HepG2 (cell line): ENCODE measurements around the gene INTS15. TPM values are rescaled to one million over a fixed set of nuclear protein-coding genes. Genes with fewer than 3 reads are reported as not detected.

ENCODE experiments used
- ATAC-seq: fragments of 200-7000 bp; cut with Tn5 transposase; 3 replicates; pipeline ENCODE4 v1.9.1; 2020; ENCODE audit warnings: mild to moderate bottlenecking, moderate library complexity
- BruUV-seq: library from RNA; stranded (reverse); fragments of 400-500 nt; replicated peaks from 2 replicates; lab custom pipeline; 2021; lab: Mats Ljungman, UMichigan
- CTCF ChIA-PET: fragments of 300-600 bp; formaldehyde crosslinking; extraction: SDS; loops from one replicate; lab custom pipeline; 2021; ENCODE audit warnings: low total read pairs, inconsistent platforms, low intra/inter-chr PET ratio; lab: Yijun Ruan, JAX
- POLR2A ChIA-PET: fragments of 350-600 bp; sonication (Branson Sonifier 250); formaldehyde crosslinking; loops from one replicate; lab custom pipeline; 2020; ENCODE audit warnings: antibody characterized with exemption, inconsistent platforms; lab: Yijun Ruan, JAX
- DNase-seq: peaks from one replicate; pipeline ENCODE4 v3.0.0-alpha.2; 2015; ENCODE audit warnings: low spot score
- FAIRE-seq: peaks from 3 replicates; lab custom pipeline; 2011; peaks lifted over from hg19 to GRCh38; lab: Jason Lieb, UNC
- H2AFZ ChIP-seq: one replicate; pipeline ENCODE4 v1.6.1; 2011; ENCODE audit warnings: low read length, inconsistent platforms
- H3K27ac ChIP-seq: fragments of 300-600 bp; 3 replicates; pipeline ENCODE4 v1.8.0; 2011; ENCODE audit warnings: mixed run types, mild to moderate bottlenecking, mixed read lengths, low read length, inconsistent platforms; ENCODE audit not compliant: insufficient read depth; ENCODE audit errors: extremely low read length
- H3K27me3 ChIP-seq, 2 experiments: fragments of 200-600 bp in 1 of 2; 2 replicates in 1 of 2; 3 replicates in 1 of 2; pipeline versions ENCODE4 v1.6.0 to v1.8.0; 2011; ENCODE audit warnings: low read length in 2 of 2, mild to moderate bottlenecking in 2 of 2, moderate library complexity in 2 of 2, inconsistent platforms in 1 of 2; ENCODE audit not compliant: insufficient read depth in 2 of 2, control insufficient read depth in 1 of 2
- H3K36me3 ChIP-seq, 2 experiments: fragments of 200-600 bp in 1 of 2; replicated peaks in 1 of 2; 2 replicates in 1 of 2; 3 replicates in 1 of 2; pipeline versions ENCODE4 v1.5.1 to v1.8.0; 2011; ENCODE audit warnings: low read length in 2 of 2, inconsistent platforms in 1 of 2; ENCODE audit not compliant: insufficient read depth in 2 of 2, control insufficient read depth in 1 of 2
- H3K4me1 ChIP-seq: 2 replicates; pipeline ENCODE4 v1.5.1; 2012; ENCODE audit warnings: low read length, inconsistent platforms; ENCODE audit not compliant: insufficient read depth
- H3K4me2 ChIP-seq: 2 replicates; pipeline ENCODE4 v1.6.0; 2011; ENCODE audit warnings: low read depth, low read length, inconsistent platforms
- H3K4me3 ChIP-seq, 3 experiments: fragments of 200-600 bp in 1 of 3; sonication (generic), shearing (Covaris generic) in 1 of 3; replicated peaks in 1 of 3; 2 replicates each; pipeline ENCODE4 v1.5.1; 2011 to 2016; ENCODE audit warnings: low read length in 3 of 3, inconsistent platforms in 2 of 3, low read depth in 2 of 3, mild to moderate bottlenecking in 2 of 3, control low read depth in 1 of 3, mixed read lengths in 1 of 3; ENCODE audit not compliant: insufficient read depth in 1 of 3
- H3K79me2 ChIP-seq: one replicate; pipeline ENCODE4 v1.6.1; 2011; ENCODE audit warnings: low read length, inconsistent platforms; ENCODE audit not compliant: insufficient read depth
- H3K9ac ChIP-seq: 2 replicates; pipeline ENCODE4 v1.6.0; 2011; ENCODE audit warnings: mild to moderate bottlenecking, low read depth, low read length, inconsistent platforms; ENCODE audit not compliant: insufficient read depth
- H3K9me3 ChIP-seq: 2 replicates; pipeline ENCODE4 v1.5.1; 2012; ENCODE audit warnings: mild to moderate bottlenecking, low read length
- H4K20me1 ChIP-seq: 2 replicates; pipeline ENCODE4 v1.6.0; 2011; ENCODE audit warnings: inconsistent platforms, mild to moderate bottlenecking, low read length, moderate library complexity; ENCODE audit not compliant: insufficient read depth
- ARNTL ChIP-seq: sonication (generic); formaldehyde crosslinking; IDR thresholded peaks from 2 replicates; pipeline ENCODE4 v1.4.0; 2020; ENCODE audit warnings: mild to moderate bottlenecking, missing genetic modification reagents
- CEBPB ChIP-seq: IDR thresholded peaks from 2 replicates; pipeline ENCODE4 v1.6.1; 2011; ENCODE audit warnings: low read depth, low read length, improper control_type of control experiment, borderline replicate concordance
- POGZ ChIP-seq: sonication (generic); formaldehyde crosslinking; IDR thresholded peaks from 2 replicates; pipeline ENCODE4 v1.4.0; 2020; ENCODE audit warnings: mild to moderate bottlenecking, missing genetic modification reagents
- SATB2 ChIP-seq: sonication (generic); formaldehyde crosslinking; IDR thresholded peaks from 2 replicates; pipeline ENCODE4 v1.5.0; 2020; ENCODE audit warnings: missing genetic modification reagents
- SP4 ChIP-seq: sonication (generic); formaldehyde crosslinking; IDR thresholded peaks from 2 replicates; pipeline ENCODE4 v1.8.1; 2023; ENCODE audit warnings: mild to moderate bottlenecking, missing genetic modification reagents
- STAG1 ChIP-seq: sonication (generic); formaldehyde crosslinking; IDR thresholded peaks from 2 replicates; pipeline ENCODE4 v1.4.0; 2020; ENCODE audit warnings: missing genetic modification reagents
- ZNF121 ChIP-seq: sonication (generic); formaldehyde crosslinking; IDR thresholded peaks from 2 replicates; pipeline ENCODE4 v1.5.0; 2020; ENCODE audit warnings: mild to moderate bottlenecking, missing genetic modification reagents
- ZNF350 ChIP-seq: sonication (generic); formaldehyde crosslinking; IDR thresholded peaks from 2 replicates; pipeline ENCODE4 v1.4.0; 2020; ENCODE audit warnings: mild to moderate bottlenecking, low read depth, missing genetic modification reagents, borderline replicate concordance
- ZNF501 ChIP-seq: sonication (generic); formaldehyde crosslinking; IDR thresholded peaks from 2 replicates; pipeline ENCODE4 v1.5.1; 2020; ENCODE audit warnings: mild to moderate bottlenecking, moderate library complexity, missing genetic modification reagents
- ZNF547 ChIP-seq: sonication (generic); formaldehyde crosslinking; IDR thresholded peaks from 2 replicates; pipeline ENCODE4 v1.5.1; 2020; ENCODE audit warnings: mild to moderate bottlenecking, missing genetic modification reagents
- ZNF569 ChIP-seq: sonication (generic); formaldehyde crosslinking; IDR thresholded peaks from 2 replicates; pipeline ENCODE4 v1.5.0; 2020; ENCODE audit warnings: mild to moderate bottlenecking, missing genetic modification reagents, moderate library complexity, borderline replicate concordance
- ZNF598 ChIP-seq: sonication (generic); formaldehyde crosslinking; IDR thresholded peaks from 2 replicates; pipeline ENCODE4 v1.5.1; 2020; ENCODE audit warnings: mild to moderate bottlenecking, missing genetic modification reagents, borderline replicate concordance
- ZNF670 ChIP-seq: sonication (generic); formaldehyde crosslinking; IDR thresholded peaks from 2 replicates; pipeline ENCODE4 v1.8.0; 2022; ENCODE audit warnings: mild to moderate bottlenecking, missing genetic modification reagents, borderline replicate concordance
- ZNF780A ChIP-seq: sonication (generic); formaldehyde crosslinking; IDR thresholded peaks from 2 replicates; pipeline ENCODE4 v1.8.0; 2022; ENCODE audit warnings: mild to moderate bottlenecking, missing genetic modification reagents, moderate library complexity
- ZNF782 ChIP-seq: sonication (generic); formaldehyde crosslinking; IDR thresholded peaks from 2 replicates; pipeline ENCODE4 v1.4.0; 2020; ENCODE audit warnings: missing genetic modification reagents, mild to moderate bottlenecking, borderline replicate concordance
- WGBS: methylation state at CpG from one replicate; pipeline ENCODE4 v1.1.6; 2017; ENCODE audit warnings: low lambda C conversion rate; 5-methylcytosine and 5-hydroxymethylcytosine counted together
- in situ Hi-C: cut with HindIII; loops from 2 replicates; pipeline ENCODE4 v1.10.0; 2017; ENCODE audit warnings: low pct_unique_long_range_greater_than_20kb; ENCODE audit not compliant: extremely low pct_ligation_motif_present
- intact Hi-C: fragments of 100-400 bp; cut with micrococcal nuclease; formaldehyde crosslinking; loops from one replicate; pipeline ENCODE4 v1.10.0; 2022; ENCODE audit not compliant: unreplicated experiment
- polyA plus RNA-seq, 8 experiments: library from polyadenylated mRNA; depleted of rRNA in 3 of 8; stranded (reverse) in 7 of 8; unstranded in 1 of 8; fragments of >200 nt; fragmentation: Illumina TruSeq in 4 of 8; extraction: Trizol in 4 of 8; gene quantifications; 2 replicates each; pipeline versions ENCODE4 v1.2.1 to v1.2.3, GENCODE V29; 2011 to 2016; ENCODE audit warnings: low read depth in 4 of 8, missing spikeins in 1 of 8, mixed read lengths in 1 of 8; ENCODE audit not compliant: insufficient read depth in 1 of 8
- total RNA-seq, 5 experiments: library from RNA; depleted of rRNA; stranded (reverse); fragments of >200 nt; fragmentation: Illumina TruSeq; extraction: Trizol; gene quantifications; 2 replicates each; pipeline ENCODE4 v1.2.3, GENCODE V29; 2016; ENCODE audit warnings: low read depth in 1 of 5
- TF ChIP-seq, protein P1 (sequence below): sonication (generic); formaldehyde crosslinking; IDR thresholded peaks from 2 replicates; pipeline ENCODE4 v1.5.0; 2020; ENCODE audit warnings: missing genetic modification reagents
- TF ChIP-seq, protein P2 (sequence below): sonication (generic); formaldehyde crosslinking; IDR thresholded peaks from 2 replicates; pipeline ENCODE4 v1.4.0; 2020; ENCODE audit warnings: missing genetic modification reagents, mild to moderate bottlenecking, borderline replicate concordance

INTS15 gene
- total and polyA plus RNA-seq, 2 of the 13 experiments (the other 11 are each of a cell fraction or from before 2014, with no cell fraction given) = 16.3 to 25.7 TPM

DNA sequence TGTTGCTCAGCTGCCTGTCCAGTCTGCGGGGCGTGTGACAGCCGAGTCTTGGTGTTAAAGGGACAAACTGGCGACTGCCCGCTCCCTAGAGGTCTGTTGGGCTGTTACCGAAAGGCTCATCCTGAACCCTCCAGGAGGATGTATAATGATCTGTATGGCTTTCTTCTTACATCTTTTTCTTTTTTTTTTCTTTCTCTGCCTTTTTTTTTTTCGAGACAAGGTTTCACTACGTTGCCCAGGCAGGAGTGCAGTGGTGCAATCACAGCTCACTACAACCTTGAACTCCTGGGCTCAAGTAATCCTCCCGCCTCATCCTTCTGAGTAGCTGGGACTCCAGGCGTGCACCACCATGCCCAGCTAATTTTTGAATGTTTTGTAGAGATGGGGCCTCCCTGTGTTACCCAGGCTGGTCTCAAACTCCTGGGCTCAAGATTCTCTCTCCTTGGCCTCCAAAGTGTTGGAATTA is 857 bp downstream of the INTS15 start:
- ATAC-seq = peak; percentile 76
- H3K36me3 ChIP-seq = peaks cover 10 to 34% of the 10 kb centered on the region in 2 experiments; a peak in 4 of 5 replicates
- H4K20me1 ChIP-seq = no peaks in the 10 kb centered on the region
- H3K4me1 ChIP-seq = peaks cover 33% of the 10 kb centered on the region
- POLR2A ChIA-PET = interaction anchor here (0.7 to 5.1 kb wide), 3 partner anchors 14 to 116 kb away, joined by 3 to 105 read pairs (median 5); partner anchors contain the start of genes ZDHHC4 and ZNF12
- FAIRE-seq = no peak
- no peak overlapping the region for H2AFZ ChIP-seq
- peak overlapping the region; percentile 85 for H3K4me2 ChIP-seq
- peak overlapping the region; percentile 75 for H3K27ac ChIP-seq
- CTCF ChIA-PET = interaction anchor here (1.2 to 1.4 kb wide), 2 partner anchors 12 to 74 kb away, joined by 4 read pairs; no protein-coding TSS in a partner anchor
- H3K9ac ChIP-seq = peak overlapping the region; percentile 88
- intact Hi-C loops = loop anchor here (2.0 to 10.0 kb wide), 2 partner anchors 14 to 114 kb away; partner anchors contain the start of genes ZDHHC4 and ZNF12
- no peaks in the 10 kb centered on the region for H3K27me3 ChIP-seq
- TF ChIP-seq, protein P1, sequence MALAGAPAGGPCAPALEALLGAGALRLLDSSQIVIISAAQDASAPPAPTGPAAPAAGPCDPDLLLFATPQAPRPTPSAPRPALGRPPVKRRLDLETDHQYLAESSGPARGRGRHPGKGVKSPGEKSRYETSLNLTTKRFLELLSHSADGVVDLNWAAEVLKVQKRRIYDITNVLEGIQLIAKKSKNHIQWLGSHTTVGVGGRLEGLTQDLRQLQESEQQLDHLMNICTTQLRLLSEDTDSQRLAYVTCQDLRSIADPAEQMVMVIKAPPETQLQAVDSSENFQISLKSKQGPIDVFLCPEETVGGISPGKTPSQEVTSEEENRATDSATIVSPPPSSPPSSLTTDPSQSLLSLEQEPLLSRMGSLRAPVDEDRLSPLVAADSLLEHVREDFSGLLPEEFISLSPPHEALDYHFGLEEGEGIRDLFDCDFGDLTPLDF (CRISPR knock-in tag) = no peak
- 0 out of 2 replicates have a peak, but pooled peaks have one; percentile 62 for TF ChIP-seq ZNF569 (CRISPR knock-in tag)
- TF ChIP-seq SP4 (CRISPR knock-in tag) = no peak
- 0 out of 2 replicates have a peak, but pooled peaks have one; percentile 17 for TF ChIP-seq ZNF782 (CRISPR knock-in tag)
- 0 out of 2 replicates have a peak, but pooled peaks have one; percentile 61 for TF ChIP-seq ZNF350 (CRISPR knock-in tag)
- TF ChIP-seq ARNTL = 0 out of 2 replicates have a peak, but pooled peaks have one; percentile 9
- TF ChIP-seq, protein P2, sequence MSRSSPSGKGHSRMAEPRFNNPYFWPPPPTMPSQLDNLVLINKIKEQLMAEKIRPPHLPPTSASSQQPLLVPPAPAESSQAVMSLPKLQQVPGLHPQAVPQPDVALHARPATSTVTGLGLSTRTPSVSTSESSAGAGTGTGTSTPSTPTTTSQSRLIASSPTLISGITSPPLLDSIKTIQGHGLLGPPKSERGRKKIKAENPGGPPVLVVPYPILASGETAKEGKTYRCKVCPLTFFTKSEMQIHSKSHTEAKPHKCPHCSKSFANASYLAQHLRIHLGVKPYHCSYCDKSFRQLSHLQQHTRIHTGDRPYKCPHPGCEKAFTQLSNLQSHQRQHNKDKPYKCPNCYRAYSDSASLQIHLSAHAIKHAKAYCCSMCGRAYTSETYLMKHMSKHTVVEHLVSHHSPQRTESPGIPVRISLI (CRISPR knock-in tag) = 0 out of 2 replicates have a peak, but pooled peaks have one; percentile 32
- 0 out of 2 replicates have a peak, but pooled peaks have one; percentile 15 for TF ChIP-seq ZNF547 (CRISPR knock-in tag)
- 0 out of 2 replicates have a peak, but pooled peaks have one; percentile 0 for TF ChIP-seq POGZ (CRISPR knock-in tag)
- TF ChIP-seq ZNF121 (CRISPR knock-in tag) = peak; percentile 22; the same call in 1 of the 2 replicates
- peak; percentile 49; the same call in 1 of the 2 replicates for TF ChIP-seq ZNF501 (CRISPR knock-in tag)
- peak; percentile 19; the same call in 1 of the 2 replicates for TF ChIP-seq CEBPB
- 0 out of 2 replicates have a peak, but pooled peaks have one; percentile 17 for TF ChIP-seq STAG1 (CRISPR knock-in tag)
- peak; percentile 71; the same call in 1 of the 2 replicates for TF ChIP-seq ZNF598
- TF ChIP-seq SATB2 (CRISPR knock-in tag) = 0 out of 2 replicates have a peak, but pooled peaks have one; percentile 3
- TF ChIP-seq ZNF670 (CRISPR knock-in tag) = no peak
- no peak for TF ChIP-seq ZNF780A (CRISPR knock-in tag)
- H3K79me2 ChIP-seq = peaks cover 11% of the 10 kb centered on the region
- WGBS = 2% methylated on average over 10 of the region's 10 CpGs
- H3K9me3 ChIP-seq = no peaks in the 10 kb centered on the region
- DNase-seq = no peak
- no TSS peak for BruUV-seq
- in situ Hi-C loops = no loop called here
- H3K4me3 ChIP-seq = peak overlapping the region; percentile 88 to 97 (median 96)
